ENCODE data around the gene ZNF397. TPM values are rescaled to one million over a fixed set of nuclear protein-coding genes. Genes with fewer than 3 reads are reported as not detected.
A peak's percentile ranks its signal among the peaks of the same experiment; 100 is the strongest.

The ZNF397 gene
- total RNA-seq, 1 donor = 7.7 TPM

DNA sequence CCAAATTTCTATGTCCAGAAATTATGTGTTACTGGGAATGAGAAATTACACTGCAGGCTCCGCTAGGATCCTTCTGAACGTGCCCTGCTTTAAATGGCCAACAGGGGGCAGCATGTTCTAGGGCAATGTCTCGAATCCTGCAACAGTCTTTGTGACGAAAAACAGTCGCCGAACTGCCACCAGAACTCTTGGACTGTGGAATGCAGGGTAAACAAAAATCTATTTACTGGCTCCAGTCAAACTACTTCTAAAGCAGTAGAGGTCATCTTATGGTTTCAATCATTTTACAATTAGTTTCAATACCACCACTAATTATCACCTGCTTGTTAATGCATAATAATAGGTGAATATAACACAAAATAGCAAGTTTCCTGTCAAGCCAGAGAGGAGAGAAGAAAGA is 9.8 kb upstream of the ZNF397 start:
- Histone ChIP-seq H3K27me3 (ENCODE audit: insufficient read depth, low read length) (no peaks in the 10 kb centered on the region), H3K4me1 (ENCODE audit: insufficient read depth, low read length) (no peaks in the 10 kb centered on the region), H3K4me3 (ENCODE audit: low read length) (no peak overlapping the region), H3K9me3 (ENCODE audit: low read depth, low read length) (no peaks in the 10 kb centered on the region)

- no peaks in the 10 kb centered on the region for H3K27me3 ChIP-seq (ENCODE audit: insufficient read depth, low read length)
- no peak overlapping the region for H3K4me3 ChIP-seq (ENCODE audit: low read length)
- no peaks in the 10 kb centered on the region for H3K9me3 ChIP-seq (ENCODE audit: low read depth, low read length)
- H3K4me1 ChIP-seq (ENCODE audit: insufficient read depth, low read length) = peaks cover 4% of the 10 kb centered on the region
These were observed 4.1 kb upstream of the ZNF397 start for GRCh38 chr18:35236571-35237363.

DNA sequence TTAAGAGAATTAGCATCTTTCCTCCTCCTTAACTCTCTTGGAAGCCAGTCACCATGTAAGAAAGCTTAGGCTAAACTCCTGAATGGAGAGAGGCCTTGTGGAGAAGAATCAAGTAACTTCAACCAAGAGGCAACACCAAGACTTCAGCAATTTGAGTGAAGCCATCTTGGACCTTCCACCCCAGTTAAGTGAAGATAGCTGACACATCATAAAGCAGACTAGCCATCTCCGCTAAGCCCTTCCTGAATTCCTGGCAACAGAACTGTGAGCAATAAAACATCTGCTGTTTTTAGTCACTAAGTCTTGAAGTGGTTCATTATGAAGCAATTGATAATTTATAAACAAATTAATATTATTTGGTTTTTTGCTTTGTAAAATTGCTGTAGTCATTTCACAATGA is 1.5 kb upstream of the ZNF397 start:
- no peak overlapping the region for H3K4me3 ChIP-seq (ENCODE audit: low read length)
- no peaks in the 10 kb centered on the region for H3K27me3 ChIP-seq (ENCODE audit: insufficient read depth, low read length)
- H3K4me1 ChIP-seq (ENCODE audit: insufficient read depth, low read length) = peaks cover 8% of the 10 kb centered on the region
- no peaks in the 10 kb centered on the region for H3K9me3 ChIP-seq (ENCODE audit: low read depth, low read length)

DNA sequence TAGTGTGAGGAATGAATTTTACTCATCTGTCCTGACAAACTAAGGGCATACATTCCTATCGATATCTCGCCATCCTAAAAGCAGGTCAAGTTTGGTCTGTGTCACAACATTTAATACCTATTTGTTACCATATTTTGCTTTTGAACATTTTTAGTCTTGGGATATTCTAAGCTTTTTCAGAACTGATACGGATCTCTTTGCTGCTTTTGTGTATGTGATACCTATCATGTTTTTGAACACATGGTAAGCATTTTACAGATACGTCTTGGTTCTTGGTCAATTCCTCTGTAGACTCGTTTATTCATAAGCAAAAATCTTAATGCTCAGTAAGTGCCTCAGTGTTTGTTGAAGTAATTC is 592 bp downstream of the ZNF397 start:
- peaks cover 9% of the 10 kb centered on the region for H3K9me3 ChIP-seq (ENCODE audit: low read depth, low read length)
- H3K4me3 ChIP-seq (ENCODE audit: low read length) = peak overlapping the region; percentile 83
- H3K27me3 ChIP-seq (ENCODE audit: insufficient read depth, low read length) = no peaks in the 10 kb centered on the region
- peaks cover 8% of the 10 kb centered on the region for H3K4me1 ChIP-seq (ENCODE audit: insufficient read depth, low read length)

GRCh38 chr18:35242426-35242825 is 1.6 kb downstream of the ZNF397 start:
- Histone ChIP-seq H3K4me3 (ENCODE audit: low read length) (no peak overlapping the region), H3K4me1 (ENCODE audit: insufficient read depth, low read length) (peaks cover 16% of the 10 kb centered on the region)

DNA sequence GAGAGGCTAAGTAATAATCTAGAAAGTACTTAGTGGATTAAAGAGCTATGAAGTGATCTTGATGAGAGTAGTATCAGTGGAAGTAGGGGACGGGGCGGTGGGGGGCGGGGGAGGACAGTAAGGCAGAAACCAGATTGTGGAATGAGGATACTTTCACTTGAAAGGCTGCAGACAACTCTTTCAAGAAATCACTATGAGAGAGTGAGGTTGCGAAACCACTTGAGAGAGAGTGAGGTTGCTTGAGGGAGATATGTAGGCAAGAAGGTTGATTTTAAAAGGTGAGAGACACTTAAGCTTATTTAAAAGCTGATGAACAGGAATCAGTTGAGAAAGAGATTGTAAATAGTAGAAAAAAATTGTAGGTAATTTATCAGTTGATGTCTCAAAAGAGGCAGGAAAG is 3.8 kb downstream of the ZNF397 start:
- Histone ChIP-seq H3K9me3 (ENCODE audit: low read depth, low read length) (peaks cover 9% of the 10 kb centered on the region), H3K4me3 (ENCODE audit: low read length) (no peak overlapping the region), H3K27me3 (ENCODE audit: insufficient read depth, low read length) (no peaks in the 10 kb centered on the region), H3K4me1 (ENCODE audit: insufficient read depth, low read length) (peaks cover 26% of the 10 kb centered on the region)

More at GRCh38 chr18:35242426-35242825, 1.6 kb downstream of the ZNF397 start:
- peaks cover 9% of the 10 kb centered on the region for H3K9me3 ChIP-seq (ENCODE audit: low read depth, low read length)
- H3K27me3 ChIP-seq (ENCODE audit: insufficient read depth, low read length) = no peaks in the 10 kb centered on the region

DNA sequence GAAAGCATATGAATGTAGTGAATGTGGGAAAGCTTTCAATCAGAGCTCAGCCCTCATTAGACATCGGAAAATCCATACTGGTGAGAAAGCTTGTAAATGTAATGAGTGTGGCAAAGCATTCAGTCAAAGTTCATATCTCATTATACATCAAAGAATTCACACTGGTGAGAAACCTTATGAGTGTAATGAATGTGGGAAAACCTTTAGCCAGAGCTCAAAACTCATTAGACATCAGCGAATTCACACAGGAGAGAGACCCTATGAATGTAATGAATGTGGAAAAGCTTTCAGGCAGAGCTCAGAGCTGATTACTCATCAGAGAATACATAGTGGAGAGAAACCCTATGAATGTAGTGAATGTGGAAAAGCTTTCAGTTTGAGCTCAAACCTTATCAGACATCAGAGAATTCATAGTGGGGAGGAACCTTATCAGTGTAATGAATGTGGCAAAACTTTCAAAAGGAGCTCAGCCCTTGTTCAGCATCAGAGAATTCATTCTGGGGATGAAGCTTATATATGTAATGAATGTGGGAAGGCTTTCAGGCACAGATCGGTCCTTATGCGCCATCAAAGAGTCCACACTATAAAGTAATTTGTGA is 5.0 kb downstream of the ZNF397 start:
- Histone ChIP-seq H3K27me3 (ENCODE audit: insufficient read depth, low read length) (no peaks in the 10 kb centered on the region), H3K4me3 (ENCODE audit: low read length) (no peak overlapping the region), H3K9me3 (ENCODE audit: low read depth, low read length) (peaks cover 9% of the 10 kb centered on the region), H3K4me1 (ENCODE audit: insufficient read depth, low read length) (peaks cover 22% of the 10 kb centered on the region)

- H3K9me3 ChIP-seq (ENCODE audit: low read depth, low read length) = peaks cover 9% of the 10 kb centered on the region
- no peaks in the 10 kb centered on the region for H3K27me3 ChIP-seq (ENCODE audit: insufficient read depth, low read length)
- peaks cover 22% of the 10 kb centered on the region for H3K4me1 ChIP-seq (ENCODE audit: insufficient read depth, low read length)
- no peak overlapping the region for H3K4me3 ChIP-seq (ENCODE audit: low read length)
These were observed 6.0 kb downstream of the ZNF397 start for GRCh38 chr18:35246831-35247230.

- Histone ChIP-seq H3K4me1 (ENCODE audit: insufficient read depth, low read length) (peaks cover 18% of the 10 kb centered on the region), H3K9me3 (ENCODE audit: low read depth, low read length) (peaks cover 14% of the 10 kb centered on the region), H3K27me3 (ENCODE audit: insufficient read depth, low read length) (no peaks in the 10 kb centered on the region), H3K4me3 (ENCODE audit: low read length) (no peak overlapping the region)
These were observed 6.8 kb downstream of the ZNF397 start for GRCh38 chr18:35247412-35248249.

DNA sequence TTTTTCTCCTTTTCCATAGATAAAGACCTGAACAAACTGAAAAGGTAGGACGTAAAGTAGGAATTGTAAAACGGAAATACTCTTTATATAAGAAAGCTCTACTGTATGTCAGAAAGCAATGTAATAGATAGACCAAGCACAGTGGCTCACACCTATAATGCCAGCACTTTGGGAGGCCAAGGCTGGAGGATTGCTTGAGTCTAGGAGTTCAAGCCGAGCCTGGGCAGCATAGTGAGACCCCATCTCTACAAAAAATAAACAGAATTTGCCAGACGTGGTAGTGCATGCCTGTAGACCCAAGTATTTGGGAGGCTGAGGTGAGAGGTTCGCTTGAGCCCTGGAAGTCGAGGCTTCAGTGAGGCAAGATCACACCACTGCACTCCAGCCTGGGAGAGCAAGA is 7.6 kb downstream of the ZNF397 start:
- H3K9me3 ChIP-seq (ENCODE audit: low read depth, low read length) = peaks cover 22% of the 10 kb centered on the region
- no peak overlapping the region for H3K4me3 ChIP-seq (ENCODE audit: low read length)
- no peaks in the 10 kb centered on the region for H3K27me3 ChIP-seq (ENCODE audit: insufficient read depth, low read length)
- peaks cover 18% of the 10 kb centered on the region for H3K4me1 ChIP-seq (ENCODE audit: insufficient read depth, low read length)

- H3K9me3 ChIP-seq (ENCODE audit: low read depth, low read length) = peaks cover 25% of the 10 kb centered on the region
- H3K4me1 ChIP-seq (ENCODE audit: insufficient read depth, low read length) = peaks cover 10% of the 10 kb centered on the region
- no peaks in the 10 kb centered on the region for H3K27me3 ChIP-seq (ENCODE audit: insufficient read depth, low read length)
- H3K4me3 ChIP-seq (ENCODE audit: low read length) = no peak overlapping the region
These were observed 11.6 kb downstream of the ZNF397 start for GRCh38 chr18:35252466-35252865.

GRCh38 chr18:35253655-35254287 is 12.9 kb downstream of the ZNF397 start:
- H3K4me3 ChIP-seq (ENCODE audit: low read length) = no peak overlapping the region
- H3K27me3 ChIP-seq (ENCODE audit: insufficient read depth, low read length) = no peaks in the 10 kb centered on the region
- H3K4me1 ChIP-seq (ENCODE audit: insufficient read depth, low read length) = no peaks in the 10 kb centered on the region

DNA sequence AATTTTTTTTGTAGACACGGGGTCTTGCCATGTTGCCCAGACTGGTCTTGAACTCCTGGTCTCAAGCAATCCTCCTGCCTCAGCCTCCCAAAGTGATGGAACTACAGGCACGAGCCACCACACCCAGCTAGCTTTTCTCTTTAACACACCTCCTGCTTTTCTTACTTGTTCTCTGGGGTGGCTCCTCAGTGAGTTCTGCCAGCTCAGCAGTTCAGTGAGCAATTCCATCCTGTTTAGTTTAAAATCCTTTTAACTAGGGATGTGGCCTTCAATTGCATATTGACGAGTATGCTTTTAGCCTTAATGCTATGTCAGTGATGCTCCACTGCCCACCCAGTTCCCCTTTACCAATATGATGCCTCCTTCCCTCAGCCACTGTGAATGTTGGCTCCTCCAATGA is 16.1 kb downstream of the ZNF397 start:
- no peak overlapping the region for H3K4me3 ChIP-seq (ENCODE audit: low read length)
- peaks cover 25% of the 10 kb centered on the region for H3K9me3 ChIP-seq (ENCODE audit: low read depth, low read length)
- no peaks in the 10 kb centered on the region for H3K4me1 ChIP-seq (ENCODE audit: insufficient read depth, low read length)
- no peaks in the 10 kb centered on the region for H3K27me3 ChIP-seq (ENCODE audit: insufficient read depth, low read length)

More at GRCh38 chr18:35253655-35254287, 12.9 kb downstream of the ZNF397 start:
- peaks cover 25% of the 10 kb centered on the region for H3K9me3 ChIP-seq (ENCODE audit: low read depth, low read length)

GRCh38 chr18:35264409-35264808 is 23.6 kb downstream of the ZNF397 start:
- peaks cover 18% of the 10 kb centered on the region for H3K4me1 ChIP-seq (ENCODE audit: insufficient read depth, low read length)
- H3K9me3 ChIP-seq (ENCODE audit: low read depth, low read length) = no peaks in the 10 kb centered on the region
- H3K27me3 ChIP-seq (ENCODE audit: insufficient read depth, low read length) = no peaks in the 10 kb centered on the region
- no peak overlapping the region for H3K4me3 ChIP-seq (ENCODE audit: low read length)

DNA sequence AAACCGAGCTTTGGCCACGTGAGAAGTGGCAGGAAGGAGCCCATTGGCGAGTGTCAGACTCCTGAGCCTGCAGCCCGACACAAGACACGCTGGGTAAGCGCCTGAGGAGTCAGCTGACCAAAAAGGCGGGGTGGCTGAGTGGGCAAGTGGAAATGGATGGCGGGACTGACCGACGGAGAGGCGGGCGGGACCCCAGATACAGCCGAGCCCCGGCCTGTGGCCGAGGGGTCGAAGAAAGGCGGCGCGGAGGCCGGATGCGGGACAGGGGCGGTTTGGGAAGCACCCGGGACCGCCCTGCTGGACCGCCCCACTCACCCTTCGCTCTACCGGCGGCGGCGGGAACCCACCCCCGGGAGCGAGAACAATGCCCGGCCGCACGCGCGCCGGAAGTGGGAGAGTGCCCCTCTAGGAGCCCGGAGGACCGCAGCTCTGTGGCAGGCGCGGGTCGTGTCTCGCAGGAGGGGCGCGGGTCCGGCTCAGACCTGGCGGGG is 26.4 kb downstream of the ZNF397 start:
- peak overlapping the region; percentile 57 for H3K4me3 ChIP-seq (ENCODE audit: low read length)
- H3K9me3 ChIP-seq (ENCODE audit: low read depth, low read length) = no peaks in the 10 kb centered on the region
- peaks cover 18% of the 10 kb centered on the region for H3K4me1 ChIP-seq (ENCODE audit: insufficient read depth, low read length)
- no peaks in the 10 kb centered on the region for H3K27me3 ChIP-seq (ENCODE audit: insufficient read depth, low read length)

Data from mononuclear cell (primary cell).